ENCODE measurements around the gene OR52N1. TPM values are rescaled to one million over a fixed set of nuclear protein-coding genes. Genes with fewer than 3 reads are reported as not detected.

OR52N1 gene
- total and polyA plus RNA-seq, 8 donors, result not detected

DNA sequence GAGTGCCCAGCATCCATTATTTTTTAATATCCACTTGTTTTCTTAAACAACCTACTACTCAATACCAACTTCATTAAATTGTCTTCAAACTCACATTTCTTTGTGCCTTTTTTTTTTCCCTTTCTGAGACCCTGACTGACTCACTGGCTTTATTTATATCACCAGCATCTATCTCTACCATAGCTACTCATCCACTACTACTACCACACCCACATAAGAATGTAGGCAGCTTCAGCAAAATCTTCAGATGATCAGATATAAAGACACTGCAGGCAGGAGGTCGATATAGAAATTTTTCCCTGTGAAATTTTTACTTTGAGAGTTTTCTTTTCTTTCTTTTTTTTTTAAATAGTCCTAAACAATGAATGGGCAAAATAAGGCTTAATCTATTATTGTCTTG is 52.6 kb downstream of the OR52N1 start:
- no peaks in the 10 kb centered on the region for H3K36me3 ChIP-seq
- H3K9me3 ChIP-seq, result peaks cover 0 to 15% (median 8%) of the 10 kb centered on the region in 4 donors
- no peaks in the 10 kb centered on the region for H3K4me1 ChIP-seq
- no peak overlapping the region for H3K27ac ChIP-seq
- H3K4me3 ChIP-seq, result no peak overlapping the region
- intact Hi-C loops (cut with DNase I; ENCODE audit: low total_unique reads), result no loop called here
- 27 to 50% (median 43%) methylated on average over 1 of the region's 1 CpG for WGBS, 5 donors
- no peaks in the 10 kb centered on the region for H3K27me3 ChIP-seq
- DNase-seq, result no peak
- TF ChIP-seq, protein P1, sequence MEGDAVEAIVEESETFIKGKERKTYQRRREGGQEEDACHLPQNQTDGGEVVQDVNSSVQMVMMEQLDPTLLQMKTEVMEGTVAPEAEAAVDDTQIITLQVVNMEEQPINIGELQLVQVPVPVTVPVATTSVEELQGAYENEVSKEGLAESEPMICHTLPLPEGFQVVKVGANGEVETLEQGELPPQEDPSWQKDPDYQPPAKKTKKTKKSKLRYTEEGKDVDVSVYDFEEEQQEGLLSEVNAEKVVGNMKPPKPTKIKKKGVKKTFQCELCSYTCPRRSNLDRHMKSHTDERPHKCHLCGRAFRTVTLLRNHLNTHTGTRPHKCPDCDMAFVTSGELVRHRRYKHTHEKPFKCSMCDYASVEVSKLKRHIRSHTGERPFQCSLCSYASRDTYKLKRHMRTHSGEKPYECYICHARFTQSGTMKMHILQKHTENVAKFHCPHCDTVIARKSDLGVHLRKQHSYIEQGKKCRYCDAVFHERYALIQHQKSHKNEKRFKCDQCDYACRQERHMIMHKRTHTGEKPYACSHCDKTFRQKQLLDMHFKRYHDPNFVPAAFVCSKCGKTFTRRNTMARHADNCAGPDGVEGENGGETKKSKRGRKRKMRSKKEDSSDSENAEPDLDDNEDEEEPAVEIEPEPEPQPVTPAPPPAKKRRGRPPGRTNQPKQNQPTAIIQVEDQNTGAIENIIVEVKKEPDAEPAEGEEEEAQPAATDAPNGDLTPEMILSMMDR (IDR thresholded peaks at IDR 0.05), result no peak
- TF ChIP-seq POLR2AphosphoS5 (IDR thresholded peaks at IDR 0.05), result no peak
- TF ChIP-seq POLR2A (IDR thresholded peaks at IDR 0.05), result no peak

DNA sequence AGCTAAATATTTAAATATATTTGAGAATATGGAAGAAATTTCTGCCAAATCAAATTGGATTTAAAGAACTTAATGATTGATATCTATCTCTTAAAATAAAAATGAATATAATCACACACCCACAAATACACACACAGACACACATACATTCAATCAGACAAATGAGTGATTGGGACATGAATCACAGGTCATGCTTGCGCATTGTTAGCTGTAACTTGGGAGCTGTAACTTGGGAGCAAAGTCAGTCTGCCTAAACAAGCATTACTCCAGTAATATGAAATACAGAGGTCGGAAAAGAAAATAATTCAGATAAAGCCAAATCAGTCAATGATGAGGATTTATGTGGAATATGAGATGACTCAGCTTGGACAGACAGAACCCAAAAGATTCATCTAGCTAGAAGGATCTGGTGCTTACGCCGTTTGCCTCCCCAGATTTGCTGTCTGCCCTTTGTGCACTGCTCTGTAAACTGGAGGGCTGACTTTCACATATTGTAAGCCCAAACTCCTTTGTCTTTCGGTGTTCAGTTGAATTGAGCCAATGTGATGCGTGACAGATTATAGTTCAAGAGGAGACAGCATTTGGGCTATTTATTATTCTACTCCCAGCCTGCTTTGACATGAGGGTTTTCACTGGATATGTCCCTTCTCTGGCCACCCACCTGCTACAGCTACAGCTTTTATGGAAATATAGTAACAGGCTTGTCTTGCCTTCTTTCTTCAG is 53.2 kb downstream of the OR52N1 start:
- Histone ChIP-seq H3K36me3 (no peaks in the 10 kb centered on the region), H3K27me3 (no peaks in the 10 kb centered on the region), H3K27ac (no peak overlapping the region), H3K4me1 (no peaks in the 10 kb centered on the region), H3K4me3 (no peak overlapping the region), H3K9me3 (peaks cover 0 to 15% (median 8%) of the 10 kb centered on the region in 4 donors)
- TF ChIP-seq, protein P1 (IDR thresholded peaks at IDR 0.05), result no peak
- TF ChIP-seq POLR2A (IDR thresholded peaks at IDR 0.05), result no peak
- TF ChIP-seq POLR2AphosphoS5 (IDR thresholded peaks at IDR 0.05), result no peak
- intact Hi-C loops (cut with DNase I; ENCODE audit: low total_unique reads), result no loop called here
- 69 to 77% (median 71%) methylated on average over 6 of the region's 6 CpGs for WGBS, 5 donors
- no peak for DNase-seq

DNA sequence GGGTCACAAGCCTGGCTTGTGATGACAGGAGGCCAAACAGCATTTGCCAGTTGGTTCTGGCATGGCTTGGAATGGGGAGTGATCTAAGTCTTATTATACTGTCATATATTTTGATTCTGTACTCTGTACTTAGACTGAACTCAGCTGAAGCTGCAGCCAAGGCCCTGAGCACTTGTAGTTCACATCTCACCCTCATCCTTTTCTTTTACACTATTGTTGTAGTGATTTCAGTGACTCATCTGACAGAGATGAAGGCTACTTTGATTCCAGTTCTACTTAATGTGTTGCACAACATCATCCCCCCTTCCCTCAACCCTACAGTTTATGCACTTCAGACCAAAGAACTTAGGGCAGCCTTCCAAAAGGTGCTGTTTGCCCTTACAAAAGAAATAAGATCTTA is 54.0 kb downstream of the OR52N1 start:
- H3K27me3 ChIP-seq, result no peaks in the 10 kb centered on the region
- no peak overlapping the region for H3K4me3 ChIP-seq
- no peaks in the 10 kb centered on the region for H3K4me1 ChIP-seq
- H3K9me3 ChIP-seq, result peaks cover 0 to 12% (median 8%) of the 10 kb centered on the region in 4 donors
- TF ChIP-seq POLR2A (IDR thresholded peaks at IDR 0.05), result no peak
- TF ChIP-seq, protein P1 (IDR thresholded peaks at IDR 0.05), result no peak
- TF ChIP-seq EP300 (IDR thresholded peaks at IDR 0.05), result no peak
- no peak for TF ChIP-seq POLR2AphosphoS5 (IDR thresholded peaks at IDR 0.05)
- no peaks in the 10 kb centered on the region for H3K36me3 ChIP-seq
- intact Hi-C loops (cut with DNase I; ENCODE audit: low total_unique reads), result no loop called here
- DNase-seq, result no peak
- no peak overlapping the region for H3K27ac ChIP-seq

Other genes starting within 250 kb of the OR52N1 start
- gene OR52H1, start 242.7 kb downstream of the OR52N1 start, total RNA-seq, result 10 to 100 TPM in 1 of 5 donors, 1 to 10 TPM in 1, under 1 TPM in 1, not detected in 2; 0.58 to 21.0 (median 1.3) TPM
- not detected for gene OR52H1, start 242.7 kb downstream of the OR52N1 start, polyA plus RNA-seq
- not detected for gene OR52B6, start 210.4 kb downstream of the OR52N1 start, total RNA-seq
- not detected for gene OR52B6, start 210.4 kb downstream of the OR52N1 start, polyA plus RNA-seq
- 10 to 100 TPM in 1 of 5 donors, 1 to 10 TPM in 1, under 1 TPM in 1, not detected in 2; 0.87 to 10.3 (median 2.6) TPM for gene TRIM6, start 194.6 kb downstream of the OR52N1 start, total RNA-seq
- gene TRIM6, start 194.6 kb downstream of the OR52N1 start, polyA plus RNA-seq, result 1 to 10 TPM; 1.1 to 2.3 (median 1.2) TPM
- gene TRIM34, start 166.3 kb downstream of the OR52N1 start, total RNA-seq, result 10 to 100 TPM in 1 of 5 donors, 1 to 10 TPM in 2, under 1 TPM in 1, not detected in 1; 0.29 to 11.4 (median 2.6) TPM
- 1 to 10 TPM; 2.9 to 8.7 (median 3.7) TPM for gene TRIM34, start 166.3 kb downstream of the OR52N1 start, polyA plus RNA-seq
- 10 to 100 TPM in 4 of 5 donors, not detected in 1; 12.6 to 81.4 (median 28.0) TPM for gene TRIM5, start 106.2 kb downstream of the OR52N1 start, total RNA-seq
- 1 to 10 TPM; 4.2 to 9.5 (median 9.0) TPM for gene TRIM5, start 106.2 kb downstream of the OR52N1 start, polyA plus RNA-seq
- gene TRIM22, start 101.5 kb downstream of the OR52N1 start, total RNA-seq, result 100 to 1,000 TPM in 1 of 5 donors, 10 to 100 TPM in 4; 34.8 to 131 (median 39.1) TPM
- 10 to 100 TPM; 12.4 to 39.4 (median 14.4) TPM for gene TRIM22, start 101.5 kb downstream of the OR52N1 start, polyA plus RNA-seq
- under 1 TPM in 1 of 5 donors, not detected in 4; 0.18 TPM for gene OR56B1, start 54.8 kb downstream of the OR52N1 start, total RNA-seq
- gene OR56B1, start 54.8 kb downstream of the OR52N1 start, polyA plus RNA-seq, result not detected
- gene OR52N4, start 37.0 kb downstream of the OR52N1 start, total RNA-seq, result not detected
- gene OR52N4, start 37.0 kb downstream of the OR52N1 start, polyA plus RNA-seq, result under 1 TPM in 1 of 3 donors, not detected in 2; 0.10 TPM
- not detected for gene OR52N5, start 7.9 kb downstream of the OR52N1 start, total RNA-seq
- not detected for gene OR52N5, start 7.9 kb downstream of the OR52N1 start, polyA plus RNA-seq
- not detected for gene OR52N2, start 17.7 kb upstream of the OR52N1 start, total RNA-seq
- gene OR52N2, start 17.7 kb upstream of the OR52N1 start, polyA plus RNA-seq, result 1 to 10 TPM in 1 of 3 donors, under 1 TPM in 1, not detected in 1; 0.31 to 1.4 TPM
- gene OR52E6, start 50.6 kb upstream of the OR52N1 start, total RNA-seq, result not detected
- gene OR52E6, start 50.6 kb upstream of the OR52N1 start, polyA plus RNA-seq, result not detected
- gene OR52E8, start 66.4 kb upstream of the OR52N1 start, total RNA-seq, result not detected
- not detected for gene OR52E8, start 66.4 kb upstream of the OR52N1 start, polyA plus RNA-seq
- gene OR52E4, start 89.4 kb upstream of the OR52N1 start, total RNA-seq, result not detected
- not detected for gene OR52E4, start 89.4 kb upstream of the OR52N1 start, polyA plus RNA-seq
- gene OR52E5, start 101.9 kb upstream of the OR52N1 start, total RNA-seq, result not detected
- gene OR52E5, start 101.9 kb upstream of the OR52N1 start, polyA plus RNA-seq, result not detected
- not detected for gene OR56A3, start 151.0 kb upstream of the OR52N1 start, total RNA-seq
- gene OR56A3, start 151.0 kb upstream of the OR52N1 start, polyA plus RNA-seq, result not detected
- not detected for gene OR56A5, start 177.2 kb upstream of the OR52N1 start, total RNA-seq
- not detected for gene OR56A5, start 177.2 kb upstream of the OR52N1 start, polyA plus RNA-seq
- gene OR52L1, start 195.7 kb upstream of the OR52N1 start, total RNA-seq, result not detected
- not detected for gene OR52L1, start 195.7 kb upstream of the OR52N1 start, polyA plus RNA-seq
- not detected for gene OR56A4, start 215.7 kb upstream of the OR52N1 start, total RNA-seq
- not detected for gene OR56A4, start 215.7 kb upstream of the OR52N1 start, polyA plus RNA-seq
- gene OR56A1, start 239.5 kb upstream of the OR52N1 start, total RNA-seq, result under 1 TPM in 1 of 5 donors, not detected in 4; 0.18 TPM
- gene OR56A1, start 239.5 kb upstream of the OR52N1 start, polyA plus RNA-seq, result not detected

Data from stomach (tissue), 9 donors.